ENCODE measurements around the gene KIF1A.

The KIF1A gene

DNA sequence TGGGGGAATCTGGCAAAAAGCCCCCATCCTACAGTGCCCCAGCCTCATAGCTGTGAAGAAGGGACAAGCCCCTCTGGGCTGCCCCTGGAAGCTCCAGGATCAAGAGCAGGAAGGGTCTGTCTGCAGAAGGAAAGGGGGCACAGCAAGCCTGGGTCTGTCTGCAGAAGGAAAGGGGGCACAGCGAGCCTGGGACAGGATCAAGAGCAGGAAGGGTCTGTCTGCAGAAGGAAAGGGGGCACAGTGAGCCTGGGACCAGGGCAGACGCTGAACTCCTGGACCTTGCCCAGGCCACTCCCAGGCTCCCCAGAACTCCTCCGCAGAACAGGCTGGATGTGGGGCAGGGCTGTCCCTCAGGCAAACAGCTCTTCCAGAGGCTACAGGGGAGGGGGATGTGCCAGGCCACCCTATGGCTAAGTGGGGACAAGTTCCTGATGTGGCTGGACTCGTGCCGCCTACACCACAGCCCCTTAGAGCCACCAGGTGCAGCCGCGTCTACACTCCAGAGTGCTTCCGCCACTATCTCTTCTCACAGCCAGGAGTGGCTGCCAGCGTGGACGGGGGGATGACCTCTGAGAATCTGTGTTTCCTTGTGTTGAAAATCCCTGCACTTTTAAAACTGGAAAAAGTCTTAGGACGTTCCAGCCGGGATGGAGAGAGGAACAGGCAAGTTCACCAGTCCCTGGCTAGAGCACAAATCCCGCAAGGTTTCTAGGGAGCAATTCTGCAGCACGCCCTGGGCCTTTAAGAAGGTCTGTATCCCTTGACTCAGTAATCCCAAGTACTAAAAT is 20.8 kb downstream of the KIF1A start:
- DNase-seq (ENCODE audit: low read depth in 3 of 3), result no peak

DNA sequence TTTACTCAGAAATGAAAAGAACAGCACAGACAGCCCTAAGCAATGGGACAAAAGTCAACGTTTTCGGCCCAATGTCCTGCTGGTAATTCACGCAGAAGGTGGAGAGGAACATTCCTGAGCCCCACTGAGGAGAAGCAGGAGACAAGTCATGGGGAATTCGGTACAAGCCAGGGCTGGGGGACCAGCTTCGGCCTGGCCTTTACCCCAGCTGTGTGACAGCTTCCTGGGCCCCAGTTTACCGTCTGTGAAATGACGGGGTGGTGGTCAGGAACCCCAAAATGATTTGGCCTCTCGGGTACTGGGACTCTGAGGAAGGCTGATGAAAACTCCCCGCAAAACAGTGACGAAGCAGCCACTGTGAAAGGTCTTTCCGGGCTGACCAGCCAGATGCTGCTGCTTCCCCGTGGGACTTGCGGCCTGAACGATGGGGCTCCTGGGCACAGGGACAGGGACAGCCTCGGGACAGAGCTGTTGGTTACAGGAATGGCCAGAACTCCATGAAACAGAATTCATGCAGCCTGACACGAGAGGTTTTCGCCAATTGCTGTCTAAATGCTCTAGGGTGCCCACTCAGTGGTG is 21.6 kb downstream of the KIF1A start:
- no peak for DNase-seq (ENCODE audit: low read depth in 3 of 3)

DNA sequence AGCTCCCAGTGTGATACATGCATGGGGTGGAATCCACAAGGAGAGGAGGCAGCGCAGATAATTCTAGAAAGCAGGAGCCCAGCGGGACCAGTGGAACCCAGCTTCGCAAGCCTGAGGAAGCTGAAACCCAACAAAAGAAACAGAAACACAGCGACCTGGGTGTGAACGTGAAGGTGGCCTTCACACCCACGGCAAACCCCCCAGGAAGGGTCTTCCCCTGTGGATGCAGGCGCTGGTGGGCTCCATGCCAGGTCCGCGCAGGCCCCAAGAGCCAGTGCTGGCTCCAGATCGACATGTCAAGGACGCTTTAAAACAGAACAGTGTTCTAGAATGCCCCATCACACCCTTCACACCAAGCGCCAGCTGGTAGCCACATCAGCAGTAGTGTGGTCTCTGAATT is 22.1 kb downstream of the KIF1A start:
- DNase-seq (ENCODE audit: low read depth in 3 of 3), result no peak

DNA sequence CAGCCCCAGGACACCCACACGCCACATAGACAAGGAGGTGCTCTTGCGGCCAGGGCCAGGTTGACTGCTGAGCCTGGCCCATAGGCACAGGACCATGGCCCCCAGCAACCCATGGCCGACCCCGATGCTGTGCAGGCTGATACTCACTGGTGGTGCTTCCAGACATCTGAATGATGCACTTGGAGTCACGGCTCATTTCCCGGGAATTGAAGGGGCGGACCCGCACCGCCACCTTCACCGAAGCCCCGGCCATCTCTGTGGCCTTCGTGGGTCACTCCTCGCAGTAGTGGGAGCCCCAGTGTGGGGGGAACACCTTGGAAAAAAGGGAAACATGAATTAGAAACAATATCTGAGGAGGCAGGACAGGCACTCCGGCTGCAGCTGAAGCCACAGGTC is 22.5 kb downstream of the KIF1A start:
- DNase-seq (ENCODE audit: low read depth in 3 of 3), result no peak

DNA sequence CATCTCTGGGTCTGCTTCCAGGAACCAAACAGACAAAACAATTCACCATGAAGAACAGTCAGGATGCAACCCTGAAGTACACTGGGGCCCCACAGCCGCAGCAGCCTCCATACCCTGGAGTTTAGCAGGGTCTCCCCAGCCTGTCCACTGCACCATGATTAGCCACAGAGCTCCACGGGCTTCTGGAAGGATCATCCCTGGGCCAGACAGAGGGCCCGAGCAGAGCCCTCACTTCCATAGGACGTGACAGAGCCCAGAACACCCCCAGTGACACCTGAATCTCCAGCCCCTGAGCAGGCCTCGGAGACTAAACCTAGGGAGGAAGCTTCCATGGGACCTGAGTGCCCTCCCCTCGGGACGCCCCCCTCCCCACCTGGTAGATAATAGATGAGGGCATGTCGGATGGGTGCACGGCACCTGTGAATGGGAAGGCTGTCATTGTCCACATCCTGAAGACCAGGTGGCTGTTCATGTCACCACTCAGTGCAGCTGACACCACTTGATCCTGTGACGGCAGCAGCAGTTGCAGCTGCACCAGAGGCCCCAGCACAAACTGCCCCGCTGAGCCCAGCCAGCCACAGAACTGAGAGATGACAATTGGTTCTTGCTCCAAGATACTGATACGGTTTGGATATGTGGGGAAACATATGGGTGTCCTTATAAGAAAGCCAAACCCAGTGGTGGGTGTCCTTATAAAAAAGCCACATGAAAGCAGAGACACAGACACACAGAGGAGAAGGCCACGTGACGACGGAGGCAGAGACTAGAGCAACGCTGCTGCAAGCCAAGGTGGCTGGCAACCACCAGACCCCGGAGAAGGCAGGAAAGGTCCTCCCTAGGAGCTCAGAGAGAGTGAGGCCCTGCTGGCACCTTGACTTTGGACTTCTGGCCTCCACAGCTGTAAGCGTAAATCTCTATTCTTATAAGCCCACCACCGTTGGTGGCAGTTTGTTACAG is 23.2 kb downstream of the KIF1A start:
- DNase-seq (ENCODE audit: low read depth in 3 of 3), result no peak

DNA sequence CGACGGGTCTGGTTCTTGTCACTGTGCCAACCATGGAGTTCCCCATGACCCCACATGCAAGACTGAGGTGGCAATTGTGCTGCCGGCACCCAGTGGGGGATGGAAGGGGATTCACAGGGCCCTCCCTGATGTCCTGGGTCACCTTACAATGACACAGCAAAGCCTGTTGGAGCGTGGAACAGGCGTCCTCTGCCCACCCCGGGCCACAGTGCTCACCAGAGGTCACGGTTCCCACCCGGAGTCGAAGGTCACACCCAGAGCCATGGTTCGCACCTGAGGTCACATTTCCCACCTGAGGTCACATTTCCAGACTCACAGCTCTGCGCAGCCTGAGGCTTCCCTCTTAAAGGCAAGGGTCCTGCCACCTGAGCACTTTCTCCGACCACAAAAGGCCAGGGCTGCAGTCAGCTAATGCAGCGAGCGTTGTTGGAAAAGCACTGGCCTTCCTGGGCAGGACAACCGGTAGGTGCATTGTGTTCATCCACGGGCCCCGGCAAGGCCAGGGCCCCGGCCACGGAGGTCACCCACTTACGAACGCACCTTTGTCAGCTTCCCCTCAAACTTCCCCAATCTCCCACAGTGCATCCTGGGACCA is 24.0 kb downstream of the KIF1A start:
- DNase-seq (ENCODE audit: low read depth in 3 of 3), result no peak

DNA sequence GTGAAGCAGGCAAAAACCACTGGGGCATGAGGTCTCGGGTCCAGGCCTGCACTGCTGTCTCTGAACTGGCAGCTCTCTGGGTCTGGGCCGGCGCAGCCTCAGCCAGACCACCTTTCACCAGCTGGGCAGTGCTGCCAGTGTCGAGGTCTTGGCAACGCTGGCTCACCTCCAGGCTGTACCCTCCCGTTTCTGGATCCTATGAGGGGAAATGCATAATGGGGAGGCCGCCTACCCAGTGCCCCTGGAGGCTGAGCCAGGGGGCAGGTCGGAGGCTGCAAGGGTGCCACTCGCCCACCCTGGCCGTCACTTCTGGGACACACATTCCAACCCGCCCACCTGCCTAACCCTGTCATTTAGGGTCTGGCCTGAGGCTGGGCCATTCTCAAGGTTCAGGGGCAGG is 24.6 kb downstream of the KIF1A start:
- DNase-seq (ENCODE audit: low read depth in 3 of 3), result no peak

DNA sequence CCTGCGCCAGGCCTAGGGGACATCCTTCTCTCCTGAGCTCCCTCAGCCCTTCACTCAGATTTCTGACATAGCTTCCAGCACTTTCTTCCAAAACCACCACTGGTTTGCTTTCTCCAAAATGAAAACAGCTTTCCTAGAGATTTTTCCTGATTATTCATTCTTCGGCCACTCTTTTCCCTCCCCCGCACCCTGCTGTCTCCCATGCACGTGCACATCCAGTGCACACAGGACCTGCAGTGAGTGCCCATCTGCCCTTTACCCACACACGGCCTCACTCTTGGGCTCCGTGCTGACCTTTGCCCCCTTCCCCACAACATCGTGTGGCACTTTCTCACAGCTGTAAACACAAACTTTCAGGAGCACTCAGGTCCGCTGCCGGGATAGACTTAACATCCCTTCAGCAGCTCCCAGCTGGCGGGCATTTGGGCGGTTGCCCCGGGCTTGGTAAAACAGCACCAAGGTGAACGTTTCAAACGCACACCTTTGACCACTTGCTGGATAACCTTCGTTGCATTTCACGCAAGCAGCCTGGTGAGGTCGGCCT is 25.8 kb downstream of the KIF1A start:
- DNase-seq (ENCODE audit: low read depth in 3 of 3), result no peak

DNA sequence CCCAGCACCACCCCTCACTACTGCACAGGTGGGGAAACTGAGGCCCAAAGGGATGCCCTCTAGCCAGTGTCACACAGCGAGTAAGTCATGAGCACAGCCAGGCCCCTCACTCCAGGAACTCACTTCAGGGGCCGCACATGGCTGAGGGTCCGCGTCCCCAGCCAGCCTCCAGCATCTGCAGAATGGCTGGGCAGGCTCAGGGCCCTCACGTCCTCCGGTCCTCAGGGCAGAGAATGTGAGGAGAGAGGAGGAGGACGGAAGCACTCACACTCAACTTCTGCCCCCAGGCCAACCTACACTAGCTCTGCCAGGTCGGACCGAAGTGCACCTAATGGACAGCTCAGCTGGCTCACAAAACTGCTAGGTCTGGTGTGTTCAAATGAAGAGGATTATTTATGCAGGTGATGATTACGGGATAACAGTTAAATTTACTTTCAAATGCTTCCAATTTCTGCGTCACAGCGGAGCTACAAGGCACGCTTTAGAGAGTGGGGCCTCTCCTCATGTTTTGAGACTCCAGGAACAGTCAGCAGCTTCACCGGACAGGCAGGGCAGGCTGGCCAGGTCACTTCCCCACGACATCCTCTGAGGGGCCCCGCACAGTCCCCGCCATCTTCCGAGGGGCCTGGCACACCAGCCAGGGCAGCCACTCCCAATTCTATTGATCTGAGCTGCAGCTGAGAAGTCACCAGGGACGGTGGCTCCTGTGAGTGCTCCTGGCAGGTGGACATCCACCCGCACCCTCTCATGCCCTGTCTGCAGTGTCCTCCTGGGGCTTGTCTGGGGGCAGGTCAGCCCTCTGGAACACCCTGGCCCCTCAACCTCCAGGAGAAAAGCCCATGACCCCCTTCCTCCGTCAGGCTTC is 26.5 kb downstream of the KIF1A start:
- no peak for DNase-seq (ENCODE audit: low read depth in 3 of 3)

DNA sequence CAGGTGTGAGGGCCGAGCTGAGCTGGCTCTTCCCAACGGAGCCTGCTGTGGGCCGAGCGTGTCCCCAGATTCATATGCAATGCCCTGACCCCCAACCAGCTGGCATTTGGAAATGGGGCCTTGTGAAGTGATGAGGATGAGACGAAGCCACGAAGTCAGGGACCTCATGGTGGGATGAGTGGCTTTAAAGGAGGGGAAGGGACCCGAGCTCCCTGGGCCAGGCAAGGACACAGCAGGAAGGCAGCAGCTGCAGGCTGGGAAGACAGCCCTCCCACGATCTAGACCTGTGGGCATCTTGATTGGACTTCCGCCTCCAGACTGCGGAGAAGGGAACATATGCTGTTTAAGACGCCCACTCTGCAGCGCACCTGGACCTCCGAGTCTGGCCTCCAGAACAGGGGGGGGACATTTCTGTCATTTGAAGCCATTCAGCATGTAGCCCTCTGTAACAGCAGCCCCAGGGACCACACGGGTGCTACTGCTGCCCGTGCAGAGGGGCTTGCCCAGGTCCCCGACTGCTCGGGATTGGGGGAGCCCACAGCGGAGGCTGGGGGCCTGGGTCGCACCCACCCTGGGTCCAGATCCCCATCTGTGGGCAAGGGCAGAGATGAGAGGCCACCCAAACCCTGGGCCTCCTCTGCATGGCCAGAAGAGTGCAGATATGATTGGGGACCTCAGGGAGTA is 27.2 kb downstream of the KIF1A start:
- no peak for DNase-seq (ENCODE audit: low read depth in 3 of 3)

DNA sequence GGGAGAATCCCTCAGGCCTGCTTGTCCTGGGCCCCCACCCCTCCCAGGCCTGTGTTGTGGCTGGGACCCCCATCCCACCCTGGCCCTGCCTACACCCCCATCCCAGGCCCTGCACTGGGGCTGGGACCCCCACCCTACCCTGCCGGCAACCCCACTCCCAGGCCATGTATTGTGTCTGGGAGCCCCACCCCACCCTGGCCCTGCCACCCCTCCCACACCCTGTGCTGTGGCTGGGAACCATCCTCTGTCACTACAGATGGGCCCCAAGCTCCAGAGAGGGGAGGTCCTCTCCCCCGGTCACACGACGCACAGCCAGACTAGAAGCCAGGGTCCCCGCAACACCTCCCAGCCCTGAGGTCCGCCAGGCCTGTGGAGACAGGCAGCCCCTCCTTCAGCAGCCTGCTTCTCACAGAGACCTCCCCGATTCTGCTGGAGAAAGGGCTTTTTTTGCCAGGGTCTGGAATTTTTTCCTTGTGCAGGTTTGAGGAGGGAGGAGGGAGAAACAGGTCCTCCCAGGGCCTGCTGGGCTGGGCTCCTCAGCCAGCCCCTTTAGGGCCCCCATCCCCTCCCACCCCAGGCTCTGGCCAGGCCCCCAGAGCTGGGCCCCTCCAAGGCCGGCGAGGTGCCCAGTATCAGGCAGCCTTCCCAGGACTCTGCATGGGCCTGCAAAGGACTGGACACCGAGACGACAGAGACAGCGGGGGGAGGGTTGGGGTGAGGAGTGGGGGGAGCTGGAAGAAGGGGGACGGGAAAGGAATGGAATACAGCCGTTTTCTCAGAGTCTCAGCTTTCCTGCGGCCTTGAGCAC is 28.0 kb downstream of the KIF1A start:
- DNase-seq (ENCODE audit: low read depth in 3 of 3), result no peak

DNA sequence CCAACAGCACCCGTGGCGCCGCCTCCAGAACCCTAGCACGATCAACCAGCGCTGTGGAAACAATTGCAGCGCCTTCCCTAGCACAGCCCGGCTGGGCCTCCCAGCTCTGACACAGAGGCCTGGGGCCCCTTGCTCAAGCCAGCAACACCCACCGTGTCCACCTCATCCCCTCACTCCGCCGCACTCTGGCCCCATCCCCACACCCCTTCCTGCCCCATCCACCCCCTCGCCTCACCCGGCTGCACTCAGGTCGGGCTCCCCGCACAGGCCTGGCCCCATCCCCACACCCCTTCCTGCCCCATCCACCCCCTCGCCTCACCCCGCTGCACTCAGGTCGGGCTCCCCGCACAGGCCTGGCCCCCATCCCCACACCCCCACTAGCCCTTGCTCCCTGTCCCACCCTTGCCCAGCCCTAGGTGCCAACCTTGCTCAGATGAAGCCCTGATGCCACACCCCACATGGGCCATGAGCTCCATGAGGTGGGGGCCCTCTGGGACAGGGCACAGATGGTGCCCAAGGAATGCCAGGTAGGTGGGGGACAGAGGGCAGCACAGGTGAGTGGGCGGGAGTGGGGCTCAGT is 28.7 kb downstream of the KIF1A start:
- no peak for DNase-seq (ENCODE audit: low read depth in 3 of 3)

DNA sequence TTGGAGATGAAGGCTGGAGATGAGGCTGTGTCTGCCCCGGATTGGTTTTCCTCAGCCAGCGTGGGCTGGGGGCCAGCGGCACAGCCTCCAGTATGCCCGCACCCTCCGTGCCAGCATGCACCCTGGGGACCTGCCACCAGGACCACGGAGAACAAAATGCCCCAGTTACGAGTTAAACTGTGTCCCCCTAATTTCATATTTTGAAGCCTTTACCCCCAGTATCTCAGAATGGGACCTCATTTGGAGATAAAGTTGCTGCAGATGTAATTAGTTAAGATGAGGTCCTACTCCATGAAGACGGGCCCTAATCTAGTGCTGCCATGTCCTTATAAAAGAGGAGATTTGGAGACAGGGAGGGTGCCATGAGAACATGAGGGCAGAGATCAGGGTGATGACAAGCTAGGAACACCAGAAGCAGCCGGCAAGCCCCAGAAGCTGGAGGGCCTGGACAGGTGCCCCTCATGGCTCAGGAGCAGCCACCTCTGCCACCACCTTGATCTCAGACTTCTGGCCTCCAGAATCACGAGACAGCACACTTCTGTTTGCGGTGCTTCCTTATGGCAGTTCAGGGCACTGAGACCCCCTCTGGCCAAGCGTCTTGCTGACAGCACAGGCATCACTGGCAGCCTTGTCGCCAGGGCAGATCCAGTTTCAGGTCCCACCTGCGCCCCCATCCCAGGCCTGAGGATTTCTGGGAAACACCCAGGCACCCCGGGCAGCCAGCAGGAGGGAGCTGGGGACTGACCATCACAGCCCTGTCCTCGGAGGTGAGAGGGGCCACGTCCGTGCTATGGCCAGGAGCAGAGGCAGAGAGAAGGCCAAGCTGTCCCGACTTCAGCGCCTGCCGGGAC is 29.4 kb downstream of the KIF1A start:
- DNase-seq (ENCODE audit: low read depth in 3 of 3), result no peak

DNA sequence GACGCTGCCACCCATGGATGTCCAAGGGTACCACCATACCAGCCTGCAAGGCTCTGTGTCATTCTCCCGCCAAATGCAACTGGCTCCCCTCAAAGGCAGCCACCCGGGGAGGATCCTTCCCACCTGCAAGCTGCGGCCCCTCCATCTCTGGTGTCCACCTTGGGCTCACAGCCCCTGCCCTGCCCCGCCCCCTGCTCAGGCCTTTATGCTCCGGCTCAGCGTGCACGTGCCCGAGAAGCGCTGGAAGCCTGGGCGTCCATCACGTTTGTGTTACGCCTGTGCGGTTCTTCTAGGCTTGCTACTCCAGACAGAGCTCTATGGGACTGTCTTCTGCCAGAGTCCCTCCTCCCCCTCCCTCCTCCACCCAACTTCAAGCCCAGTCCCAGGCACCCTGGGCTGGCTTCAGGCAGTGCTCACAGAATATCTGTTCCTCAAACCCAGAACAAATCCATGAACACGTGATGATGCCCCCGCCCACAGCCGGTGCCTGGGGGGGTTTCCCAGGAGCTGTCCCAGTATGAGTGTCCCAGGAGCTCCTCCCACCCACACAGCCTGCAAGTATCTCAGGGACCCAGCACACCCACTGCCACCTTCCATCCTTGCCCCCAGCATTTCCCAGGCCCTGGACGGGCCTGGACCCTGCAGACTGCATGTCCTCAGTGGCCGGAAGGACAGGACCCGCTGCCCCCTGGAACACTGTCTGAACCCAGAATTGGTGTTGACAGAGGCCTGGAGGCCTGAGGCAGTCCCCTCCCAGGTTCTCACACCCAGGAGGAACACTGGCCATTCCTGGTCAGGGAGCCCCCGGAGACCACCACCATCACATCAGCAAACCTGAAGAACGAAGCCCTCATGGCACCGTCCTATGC is 30.3 kb downstream of the KIF1A start:
- DNase-seq (ENCODE audit: low read depth in 3 of 3), result no peak

DNA sequence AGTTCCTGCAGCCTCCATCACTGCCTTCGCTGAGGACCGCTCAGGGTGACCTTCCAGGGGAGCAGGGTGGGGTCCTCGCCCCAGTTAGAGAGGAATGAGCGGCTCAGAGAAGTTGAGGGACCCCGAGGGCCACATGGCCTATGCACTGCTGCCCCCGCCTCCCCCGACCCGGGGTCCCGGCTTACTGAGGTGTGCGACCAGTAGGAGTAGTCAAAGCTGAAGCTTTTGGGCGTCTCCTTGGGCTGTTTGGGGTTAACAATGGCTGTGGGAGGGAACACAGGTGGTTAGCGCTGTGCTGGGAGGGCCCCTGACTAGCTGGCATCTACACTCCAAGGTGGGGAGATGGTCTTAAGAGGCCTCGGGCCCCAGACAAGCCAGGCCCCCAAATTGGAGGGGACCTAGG is 31.0 kb downstream of the KIF1A start:
- no peak for DNase-seq (ENCODE audit: low read depth in 3 of 3)

DNA sequence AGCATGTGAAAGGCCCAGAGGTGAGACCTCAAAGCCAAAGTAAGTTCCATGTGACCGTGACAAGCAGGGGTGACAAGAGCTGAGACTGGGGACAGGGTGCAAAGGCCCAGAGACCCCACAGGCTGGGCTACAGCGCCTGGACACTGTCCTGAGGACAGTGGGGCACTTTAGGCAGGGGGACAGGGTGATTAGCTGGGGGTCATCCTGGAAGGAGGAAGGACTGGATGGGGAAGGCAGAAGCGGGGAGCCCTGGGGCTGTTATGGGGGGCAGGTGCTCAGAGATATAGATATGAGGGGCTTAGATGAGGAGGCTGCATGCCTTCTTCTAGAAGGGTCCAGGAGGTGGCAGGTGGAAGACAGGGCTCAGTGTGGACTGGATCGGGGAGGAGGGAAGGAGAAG is 31.5 kb downstream of the KIF1A start:
- no peak for DNase-seq (ENCODE audit: low read depth in 3 of 3)

Measured in stimulated activated CD4-positive, alpha-beta T cell treated with anti-CD3 and anti-CD28 coated beads, TNF-alpha, amount 100 ng/mL, for 4 hours (primary cell).